Transverse colon (tissue), 4 donors: ENCODE data around the gene AACS.

Source experiments
- POLR2A ChIP-seq: fragments of 450-650 bp; IDR thresholded peaks from one replicate; pipeline ENCODE4 v1.6.1; 2016; ENCODE audit warnings: antibody characterized with exemption, mild to moderate bottlenecking, moderate library complexity
- POLR2AphosphoS5 ChIP-seq, 3 donors: sonication (generic); formaldehyde crosslinking; IDR thresholded peaks; one replicate each; pipeline ENCODE4 v1.6.1; 2016; ENCODE audit warnings: antibody characterized with exemption in 3 of 3
- TF ChIP-seq, protein P1 (sequence below), 5 experiments: fragments of 200-600 bp in 3 of 5; fragments of 450-650 bp in 2 of 5; sonication (generic) in 3 of 5; IDR thresholded peaks; 1 replicate in 2 of 5; 2 replicates in 3 of 5; pipeline ENCODE4 v1.5.1; 2016 to 2017; ENCODE audit warnings: antibody characterized with exemption in 5 of 5, inconsistent platforms in 3 of 5, mild to moderate bottlenecking in 2 of 5, moderate library complexity in 1 of 5

GRCh38 chr12:125131958-125132357 lies 66.7 kb downstream of the AACS start:
- TF ChIP-seq POLR2A, result no peak
- TF ChIP-seq POLR2AphosphoS5 (IDR thresholded peaks at IDR 0.05), result no peak
- TF ChIP-seq, protein P1, sequence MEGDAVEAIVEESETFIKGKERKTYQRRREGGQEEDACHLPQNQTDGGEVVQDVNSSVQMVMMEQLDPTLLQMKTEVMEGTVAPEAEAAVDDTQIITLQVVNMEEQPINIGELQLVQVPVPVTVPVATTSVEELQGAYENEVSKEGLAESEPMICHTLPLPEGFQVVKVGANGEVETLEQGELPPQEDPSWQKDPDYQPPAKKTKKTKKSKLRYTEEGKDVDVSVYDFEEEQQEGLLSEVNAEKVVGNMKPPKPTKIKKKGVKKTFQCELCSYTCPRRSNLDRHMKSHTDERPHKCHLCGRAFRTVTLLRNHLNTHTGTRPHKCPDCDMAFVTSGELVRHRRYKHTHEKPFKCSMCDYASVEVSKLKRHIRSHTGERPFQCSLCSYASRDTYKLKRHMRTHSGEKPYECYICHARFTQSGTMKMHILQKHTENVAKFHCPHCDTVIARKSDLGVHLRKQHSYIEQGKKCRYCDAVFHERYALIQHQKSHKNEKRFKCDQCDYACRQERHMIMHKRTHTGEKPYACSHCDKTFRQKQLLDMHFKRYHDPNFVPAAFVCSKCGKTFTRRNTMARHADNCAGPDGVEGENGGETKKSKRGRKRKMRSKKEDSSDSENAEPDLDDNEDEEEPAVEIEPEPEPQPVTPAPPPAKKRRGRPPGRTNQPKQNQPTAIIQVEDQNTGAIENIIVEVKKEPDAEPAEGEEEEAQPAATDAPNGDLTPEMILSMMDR (IDR thresholded peaks at IDR 0.05), result no peak
